Measurements from ENCODE around the gene POLD2.

The POLD2 gene

GRCh38 chr7:44158873-44159631 lies 35.7 kb upstream of the POLD2 start:
- no peaks in the 10 kb centered on the region for H4K20me1 ChIP-seq (ENCODE audit: low read depth, low read length)
- no peaks in the 10 kb centered on the region for H3F3A ChIP-seq (ENCODE audit: insufficient read depth)
- H3K79me2 ChIP-seq (ENCODE audit: insufficient read depth, low read length) = no peaks in the 10 kb centered on the region
- no peaks in the 10 kb centered on the region for H3K9me2 ChIP-seq (replicated peaks; ENCODE audit: insufficient read depth, low read length)
- TF ChIP-seq EZH2phosphoT487 (conservative IDR thresholded peaks at IDR 0.05; ENCODE audit: low read length) (no peak), CTCF (IDR thresholded peaks at IDR 0.05; ENCODE audit: insufficient read depth, low read length, poor library complexity, severe bottlenecking) (no peak)
- no peak overlapping the region for H3K27ac ChIP-seq (ENCODE audit: low read depth, low read length)
- no peaks in the 10 kb centered on the region for H3K36me3 ChIP-seq (ENCODE audit: low read length)
- no peak overlapping the region for H2AFZ ChIP-seq (ENCODE audit: low read depth, low read length, severe bottlenecking)
- no peak overlapping the region for H3K9ac ChIP-seq (ENCODE audit: low read length)
- H3K27me3 ChIP-seq (ENCODE audit: low read length) = no peaks in the 10 kb centered on the region
- no peak overlapping the region for H3K4me3 ChIP-seq (ENCODE audit: insufficient read depth, low read length, poor library complexity, severe bottlenecking)
- H3K4me2 ChIP-seq (ENCODE audit: low read depth, low read length, poor library complexity, severe bottlenecking) = no peak overlapping the region
- H3K9me3 ChIP-seq (ENCODE audit: insufficient read depth, low read length) = no peaks in the 10 kb centered on the region

- Histone ChIP-seq H3K9me3 (ENCODE audit: insufficient read depth, low read length) (no peaks in the 10 kb centered on the region), H3K9ac (ENCODE audit: low read length) (no peak overlapping the region), H3F3A (ENCODE audit: insufficient read depth) (no peaks in the 10 kb centered on the region), H3K79me2 (ENCODE audit: insufficient read depth, low read length) (no peaks in the 10 kb centered on the region), H2AFZ (ENCODE audit: low read depth, low read length, severe bottlenecking) (no peak overlapping the region), H4K20me1 (ENCODE audit: low read depth, low read length) (no peaks in the 10 kb centered on the region), H3K27ac (ENCODE audit: low read depth, low read length) (no peak overlapping the region), H3K9me2 (replicated peaks; ENCODE audit: insufficient read depth, low read length) (no peaks in the 10 kb centered on the region), H3K4me3 (ENCODE audit: insufficient read depth, low read length, poor library complexity, severe bottlenecking) (no peak overlapping the region), H3K27me3 (ENCODE audit: low read length) (no peaks in the 10 kb centered on the region), H3K4me2 (ENCODE audit: low read depth, low read length, poor library complexity, severe bottlenecking) (no peak overlapping the region), H3K36me3 (ENCODE audit: low read length) (no peaks in the 10 kb centered on the region)
- TF ChIP-seq EZH2phosphoT487 (conservative IDR thresholded peaks at IDR 0.05; ENCODE audit: low read length) (no peak), CTCF (IDR thresholded peaks at IDR 0.05; ENCODE audit: insufficient read depth, low read length, poor library complexity, severe bottlenecking) (no peak)
These were observed 34.9 kb upstream of the POLD2 start for GRCh38 chr7:44158096-44158872.

GRCh38 chr7:44157116-44158080 lies 34.0 kb upstream of the POLD2 start:
- no peak overlapping the region for H2AFZ ChIP-seq (ENCODE audit: low read depth, low read length, severe bottlenecking)
- no peak overlapping the region for H3K4me3 ChIP-seq (ENCODE audit: insufficient read depth, low read length, poor library complexity, severe bottlenecking)
- no peaks in the 10 kb centered on the region for H3K9me3 ChIP-seq (ENCODE audit: insufficient read depth, low read length)
- no peak overlapping the region for H3K9ac ChIP-seq (ENCODE audit: low read length)
- no peak overlapping the region for H3K4me2 ChIP-seq (ENCODE audit: low read depth, low read length, poor library complexity, severe bottlenecking)
- H3F3A ChIP-seq (ENCODE audit: insufficient read depth) = no peaks in the 10 kb centered on the region
- no peaks in the 10 kb centered on the region for H3K27me3 ChIP-seq (ENCODE audit: low read length)
- H3K9me2 ChIP-seq (replicated peaks; ENCODE audit: insufficient read depth, low read length) = no peaks in the 10 kb centered on the region
- no peak overlapping the region for H3K27ac ChIP-seq (ENCODE audit: low read depth, low read length)
- H3K36me3 ChIP-seq (ENCODE audit: low read length) = no peaks in the 10 kb centered on the region
- H4K20me1 ChIP-seq (ENCODE audit: low read depth, low read length) = no peaks in the 10 kb centered on the region
- TF ChIP-seq CTCF (IDR thresholded peaks at IDR 0.05; ENCODE audit: insufficient read depth, low read length, poor library complexity, severe bottlenecking) = no peak
- no peaks in the 10 kb centered on the region for H3K79me2 ChIP-seq (ENCODE audit: insufficient read depth, low read length)

Data from SU-DHL-6 (cell line).